Retina (tissue), 1 donor: ENCODE measurements around the gene ROBO3.

Experiments
- DNase-seq: peaks from one replicate; pipeline ENCODE4 v3.0.0-alpha.2; 2016

ROBO3 gene

GRCh38 chr11:124875943-124876817 is 10.9 kb downstream of the ROBO3 start:
- DNase-seq, result peak; percentile 95

- no peak for DNase-seq
Measured at GRCh38 chr11:124876818-124877630, 11.8 kb downstream of the ROBO3 start.

- no peak for DNase-seq
Measured at GRCh38 chr11:124877631-124877909, 12.3 kb downstream of the ROBO3 start.

GRCh38 chr11:124877910-124878758 is 12.9 kb downstream of the ROBO3 start:
- DNase-seq, result no peak

DNA sequence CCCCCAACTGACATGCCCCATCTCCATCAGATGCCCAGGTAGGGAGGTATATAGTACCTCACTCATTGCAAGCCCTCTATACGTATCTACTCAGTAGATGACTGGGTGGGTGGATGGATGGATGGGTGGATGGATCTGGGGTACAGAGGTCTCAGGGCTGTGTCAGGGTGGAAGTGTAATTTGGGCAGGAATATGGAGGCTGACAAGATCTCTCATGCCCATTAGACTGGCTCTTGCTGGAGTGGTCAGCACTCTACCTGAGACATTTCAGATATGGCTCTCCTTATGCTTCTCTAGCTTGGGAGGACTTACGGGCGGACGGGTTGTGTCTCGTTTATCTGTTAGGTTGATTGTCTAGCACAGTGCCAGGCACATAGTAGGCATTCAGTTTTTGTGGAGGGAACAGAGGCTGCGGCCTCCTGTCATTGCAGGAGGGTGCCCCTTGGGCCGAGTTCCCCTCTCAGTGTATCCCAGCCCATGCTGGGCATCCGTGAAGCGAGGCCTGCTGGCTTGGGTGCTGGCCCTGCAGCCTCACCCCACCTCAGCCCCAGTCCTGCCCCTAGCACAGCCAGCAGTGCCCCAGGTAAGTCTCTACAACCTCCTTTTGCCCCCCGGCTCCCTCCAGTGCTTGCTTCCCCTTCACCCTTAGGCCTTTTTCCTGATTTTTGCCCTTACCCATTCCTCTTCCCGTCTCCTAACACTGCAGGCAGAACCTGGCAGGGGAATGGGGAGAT is 13.7 kb downstream of the ROBO3 start:
- DNase-seq, result no peak

GRCh38 chr11:124879493-124880289 is 14.5 kb downstream of the ROBO3 start:
- no peak for DNase-seq

- no peak for DNase-seq
Measured at GRCh38 chr11:124880290-124880611, 15.0 kb downstream of the ROBO3 start.

DNA sequence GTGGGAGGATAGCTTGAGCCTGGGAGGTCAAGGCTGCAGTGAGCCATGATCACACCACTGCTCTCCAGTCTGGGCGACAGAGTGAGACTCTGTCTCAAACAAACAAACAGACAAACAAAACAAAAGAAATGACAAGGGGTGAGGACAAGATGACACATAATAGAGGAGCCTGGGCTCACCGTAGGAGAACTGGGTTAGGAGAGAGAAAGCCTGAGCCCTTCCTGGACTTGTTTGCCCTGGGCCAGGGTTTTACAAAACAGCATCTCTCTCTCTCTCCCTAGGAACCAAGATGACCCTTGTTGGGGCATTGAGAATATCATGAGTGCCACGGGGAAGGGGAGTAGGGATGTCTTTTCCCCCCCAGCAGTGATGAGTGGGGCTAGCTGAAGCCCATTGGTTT is 15.7 kb downstream of the ROBO3 start:
- DNase-seq, result no peak

- no peak for DNase-seq
Measured at GRCh38 chr11:124882339-124883071, 17.3 kb downstream of the ROBO3 start.

DNA sequence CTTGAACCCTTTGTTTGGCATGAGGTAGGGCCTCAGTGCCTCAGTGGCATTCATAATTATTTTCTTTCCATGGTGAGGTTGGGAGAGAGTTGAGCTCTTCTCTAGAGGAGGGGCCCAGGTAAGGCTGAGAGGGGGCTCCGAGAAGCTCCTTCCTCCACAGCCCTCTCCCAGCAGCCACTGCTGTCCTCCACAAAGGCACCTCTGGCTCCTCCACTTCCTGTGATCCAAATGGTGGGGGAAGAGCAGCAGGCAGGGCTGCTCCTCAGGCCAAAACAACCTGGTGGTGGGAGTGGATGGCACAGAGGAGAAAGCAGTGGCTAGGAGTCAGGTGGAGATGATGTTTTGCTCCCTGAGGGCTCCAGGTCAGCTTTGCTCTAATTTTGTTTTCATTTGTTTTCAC is 19.1 kb downstream of the ROBO3 start:
- no peak for DNase-seq

DNA sequence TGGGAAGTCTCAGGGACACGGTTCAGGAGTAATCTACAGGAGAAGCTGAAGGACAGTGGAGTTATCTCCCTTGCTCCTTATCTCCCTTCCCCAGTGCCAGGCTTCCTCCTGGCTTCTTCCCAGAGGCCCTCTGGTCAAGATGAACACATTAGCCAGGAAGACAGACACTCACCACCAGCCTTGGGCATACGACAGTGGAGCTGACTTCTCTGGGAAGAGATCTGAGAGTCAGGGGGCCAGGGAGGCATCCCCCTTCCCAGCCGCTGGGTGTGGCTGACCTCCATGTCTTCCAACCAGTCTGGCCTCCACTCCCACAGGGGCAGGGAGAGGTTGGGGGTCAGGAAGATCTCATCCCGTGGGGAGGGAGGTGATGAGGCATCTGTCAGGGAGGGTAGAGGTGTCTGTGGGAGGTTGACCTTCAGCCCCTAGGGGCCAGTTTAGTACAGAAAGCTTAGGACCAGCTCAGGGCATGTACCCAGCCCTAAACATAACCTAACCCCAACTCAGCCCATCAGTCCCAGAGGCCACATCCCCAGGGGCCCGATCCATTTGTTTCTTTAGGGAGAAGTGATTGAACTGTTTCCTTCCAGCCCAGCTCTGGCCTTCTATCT is 19.7 kb downstream of the ROBO3 start:
- DNase-seq, result no peak

DNA sequence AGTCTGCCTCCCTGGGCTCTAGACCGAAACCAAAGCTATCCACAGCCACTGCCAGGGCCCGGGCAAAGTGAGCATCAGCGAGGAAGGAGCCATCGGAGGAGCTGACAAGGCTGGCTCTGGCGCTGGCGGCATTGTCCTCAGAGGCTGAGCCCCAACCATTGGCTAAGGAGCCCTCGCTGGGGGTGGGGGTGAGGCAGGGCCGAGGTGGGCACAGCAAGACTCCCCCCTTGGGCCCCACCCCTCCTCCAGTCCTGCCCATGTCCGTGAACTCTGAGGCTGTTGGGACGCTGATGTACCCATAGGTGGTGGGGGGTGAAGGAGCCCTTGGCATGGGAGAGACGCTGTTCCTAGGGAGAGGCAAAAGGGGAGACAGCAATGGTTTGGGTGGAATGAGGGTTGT is 21.2 kb downstream of the ROBO3 start:
- no peak for DNase-seq

DNA sequence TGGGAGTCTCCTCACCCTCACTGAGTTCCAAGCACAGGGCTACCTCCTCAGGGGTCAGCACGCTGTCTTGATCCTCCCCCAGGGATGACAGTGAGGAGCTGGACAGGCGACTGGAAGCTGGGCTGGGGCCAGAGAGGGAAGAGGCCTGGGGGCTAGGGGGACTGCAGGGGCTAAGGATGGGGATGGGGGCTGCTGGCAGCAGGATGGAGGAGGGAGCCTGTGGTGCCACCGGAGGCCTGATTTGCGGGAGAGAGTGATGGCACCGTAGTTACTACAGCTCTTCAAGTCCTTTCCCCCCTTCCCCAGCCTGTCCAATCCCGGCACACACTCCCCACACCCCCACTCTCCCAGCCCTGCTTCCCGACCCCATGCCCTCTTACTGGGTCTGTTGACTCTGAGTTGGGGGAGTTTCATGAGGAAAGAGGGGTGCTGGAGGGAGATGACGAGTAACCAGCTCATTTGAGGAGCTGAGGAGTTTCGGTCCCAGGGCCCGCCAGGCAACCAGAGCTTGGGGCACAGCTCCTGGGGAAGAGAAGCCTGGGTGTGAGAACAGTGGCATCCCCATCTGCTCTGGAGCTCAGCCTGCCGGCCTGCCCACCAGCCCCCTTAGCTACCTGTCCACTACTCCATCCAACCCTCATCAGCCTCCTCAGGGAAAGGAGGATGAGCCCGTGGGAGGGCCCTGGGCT is 21.9 kb downstream of the ROBO3 start:
- no peak for DNase-seq

DNA sequence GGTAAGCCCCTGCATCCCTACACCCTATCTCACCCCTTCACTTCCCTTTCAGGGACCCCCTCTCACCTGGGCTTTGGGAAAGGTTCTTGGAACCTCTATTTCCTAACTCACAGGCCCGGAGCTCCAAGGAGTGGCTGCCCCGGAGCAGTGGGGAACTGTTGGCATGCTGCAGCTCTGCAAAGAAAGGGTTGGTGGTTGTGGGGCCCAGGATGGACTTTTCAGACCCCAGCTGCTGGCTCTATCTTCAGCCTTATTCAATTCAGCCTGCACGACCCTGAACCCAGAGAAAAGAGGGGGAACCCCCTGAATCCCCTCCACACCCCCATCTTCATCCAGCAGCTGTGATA is 22.4 kb downstream of the ROBO3 start:
- no peak for DNase-seq

GRCh38 chr11:124889191-124890091 is 24.2 kb downstream of the ROBO3 start:
- DNase-seq, result no peak

DNA sequence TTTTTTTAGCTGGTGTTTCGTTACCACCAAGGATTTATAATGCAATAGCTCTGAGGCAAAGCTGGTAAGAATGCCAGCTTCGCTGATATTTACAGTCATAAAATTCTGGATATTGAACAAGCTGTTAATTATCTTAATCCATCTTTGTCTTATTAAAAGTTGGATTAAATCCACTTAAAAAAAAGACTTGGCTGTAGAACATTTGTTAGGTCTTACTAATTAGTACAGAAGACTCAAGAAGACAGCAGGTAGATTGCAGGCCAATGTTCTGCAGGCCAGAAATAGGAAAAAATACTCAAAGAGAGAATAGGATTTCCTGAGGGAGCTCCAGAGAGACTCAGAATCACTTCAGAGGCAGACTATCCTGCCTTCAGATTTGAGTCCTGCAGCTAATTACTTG is 24.9 kb downstream of the ROBO3 start:
- DNase-seq, result no peak

GRCh38 chr11:124890683-124891372 is 25.6 kb downstream of the ROBO3 start:
- DNase-seq, result no peak

DNA sequence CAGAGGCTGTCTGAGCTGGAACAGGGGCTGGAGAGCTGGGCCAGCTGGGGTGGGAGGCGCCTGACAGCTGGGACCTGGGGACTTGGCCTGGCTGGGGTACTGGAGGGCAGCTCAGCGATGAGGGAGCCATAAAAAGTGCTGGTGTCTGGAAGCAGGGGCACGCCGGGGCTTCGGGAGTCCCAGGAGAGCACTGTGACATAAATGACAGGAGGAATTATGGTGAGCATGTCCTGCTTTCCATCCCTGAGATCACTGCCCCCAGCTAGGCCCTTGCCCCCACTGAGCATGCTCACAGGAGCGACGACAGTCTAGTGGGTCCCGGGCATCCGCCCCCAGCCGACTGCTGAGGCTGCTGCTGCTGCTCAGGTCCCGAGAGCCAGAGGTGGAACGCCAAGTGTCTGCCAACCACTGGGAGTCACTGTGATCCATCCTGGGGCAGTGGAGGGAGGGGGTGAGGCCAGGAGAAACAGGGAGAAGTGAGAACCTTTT is 26.2 kb downstream of the ROBO3 start:
- DNase-seq, result peak; percentile 58
